Peyer's patch (tissue), 4 donors: Measurements from ENCODE around the gene CBLB. TPM values are rescaled to one million over a fixed set of nuclear protein-coding genes. Genes with fewer than 3 reads are reported as not detected.
A peak's percentile ranks its signal among the peaks of the same experiment; 100 is the strongest.

Source experiments
- DNase-seq, 3 donors: peaks; one replicate each; pipeline ENCODE4 v3.0.0-alpha.2; 2017 to 2019
- H3K27ac ChIP-seq, 4 donors: fragments of 200-600 bp; sonication (generic); one replicate each; pipeline ENCODE4 v1.5.1; 2016 to 2019
- H3K27me3 ChIP-seq, 2 donors: fragments of 200-600 bp; sonication (generic); one replicate each; pipeline ENCODE4 v1.5.1; 2019
- H3K36me3 ChIP-seq, 3 donors: fragments of 200-600 bp; sonication (generic); one replicate each; pipeline ENCODE4 v1.5.1; 2016 to 2019
- H3K4me1 ChIP-seq, 4 donors: fragments of 200-600 bp; sonication (generic); one replicate each; pipeline ENCODE4 v1.5.1; 2016 to 2019
- H3K4me3 ChIP-seq, 4 donors: fragments of 200-600 bp; sonication (generic); 1 replicate in 3 of 4; 2 replicates in 1 of 4; pipeline ENCODE4 v1.5.1; 2016 to 2019; ENCODE audit warnings: mild to moderate bottlenecking in 1 of 4
- H3K9me3 ChIP-seq, 4 donors: fragments of 200-600 bp; sonication (generic); one replicate each; pipeline ENCODE4 v1.5.1; 2016 to 2019; ENCODE audit warnings: mild to moderate bottlenecking in 1 of 4
- CTCF ChIP-seq, 6 experiments: fragments of 450-650 bp in 4 of 6; fragments of 200-600 bp in 2 of 6; sonication (generic) in 1 of 6; IDR thresholded peaks; one replicate each; pipeline ENCODE4 v1.5.1; 2017 to 2019; ENCODE audit warnings: antibody characterized with exemption in 6 of 6, mild to moderate bottlenecking in 3 of 6, moderate library complexity in 1 of 6
- POLR2A ChIP-seq, 2 donors: fragments of 450-650 bp; IDR thresholded peaks; one replicate each; pipeline ENCODE4 v1.5.1; 2017; ENCODE audit warnings: antibody characterized with exemption in 2 of 2, mild to moderate bottlenecking in 2 of 2, moderate library complexity in 2 of 2
- total RNA-seq, 4 donors: library from RNA; depleted of rRNA; stranded (reverse); fragments of >200 nt; gene quantifications; one replicate each; pipeline ENCODE4 v1.1.0, GENCODE V29; 2016

The CBLB gene
- total RNA-seq, 4 donors from 2014 or later, result 58.6 to 112 (median 84.5) TPM

- Histone ChIP-seq H3K9me3 (no peaks in the 10 kb centered on the region), H3K4me1 (no peaks in the 10 kb centered on the region), H3K27ac (no peak overlapping the region), H3K4me3 (no peak overlapping the region), H3K36me3 (peaks cover 0 to 24% (median 0%) of the 10 kb centered on the region in 3 donors), H3K27me3 (no peaks in the 10 kb centered on the region)
- TF ChIP-seq CTCF (IDR thresholded peaks at IDR 0.05), result no peak
- no peak for TF ChIP-seq POLR2A (IDR thresholded peaks at IDR 0.05)
- DNase-seq, result no peak
Observed at GRCh38 chr3:105691633-105692032, 177.2 kb downstream of the CBLB start.

GRCh38 chr3:105691053-105691452 is 177.8 kb downstream of the CBLB start:
- Histone ChIP-seq H3K9me3 (no peaks in the 10 kb centered on the region), H3K27me3 (no peaks in the 10 kb centered on the region), H3K4me1 (no peaks in the 10 kb centered on the region), H3K4me3 (no peak overlapping the region), H3K36me3 (peaks cover 0 to 24% (median 0%) of the 10 kb centered on the region in 3 donors), H3K27ac (no peak overlapping the region)
- TF ChIP-seq CTCF (IDR thresholded peaks at IDR 0.05) (no peak), POLR2A (IDR thresholded peaks at IDR 0.05) (no peak)
- DNase-seq, result no peak

GRCh38 chr3:105688821-105689220 is 180.0 kb downstream of the CBLB start:
- H3K36me3 ChIP-seq, result peaks cover 0 to 21% (median 0%) of the 10 kb centered on the region in 3 donors
- TF ChIP-seq POLR2A (IDR thresholded peaks at IDR 0.05) (no peak), CTCF (IDR thresholded peaks at IDR 0.05) (no peak)
- no peaks in the 10 kb centered on the region for H3K27me3 ChIP-seq
- H3K4me3 ChIP-seq, result no peak overlapping the region
- no peaks in the 10 kb centered on the region for H3K9me3 ChIP-seq
- H3K27ac ChIP-seq, result no peak overlapping the region
- DNase-seq, result no peak
- no peaks in the 10 kb centered on the region for H3K4me1 ChIP-seq

GRCh38 chr3:105686278-105686897 is 182.4 kb downstream of the CBLB start:
- Histone ChIP-seq H3K36me3 (peaks cover 0 to 14% (median 0%) of the 10 kb centered on the region in 3 donors), H3K4me1 (no peaks in the 10 kb centered on the region), H3K27ac (no peak overlapping the region), H3K4me3 (no peak overlapping the region), H3K9me3 (no peaks in the 10 kb centered on the region), H3K27me3 (no peaks in the 10 kb centered on the region)
- TF ChIP-seq CTCF (IDR thresholded peaks at IDR 0.05) (peak; percentile 59 to 85 (median 66)), POLR2A (IDR thresholded peaks at IDR 0.05) (no peak)
- no peak for DNase-seq

- H3K4me1 ChIP-seq, result no peaks in the 10 kb centered on the region
- no peaks in the 10 kb centered on the region for H3K9me3 ChIP-seq
- no peaks in the 10 kb centered on the region for H3K27me3 ChIP-seq
- H3K36me3 ChIP-seq, result peaks cover 0 to 59% (median 0%) of the 10 kb centered on the region in 3 donors
- no peak overlapping the region for H3K4me3 ChIP-seq
- TF ChIP-seq CTCF (IDR thresholded peaks at IDR 0.05) (no peak), POLR2A (IDR thresholded peaks at IDR 0.05) (no peak)
- no peak overlapping the region for H3K27ac ChIP-seq
- DNase-seq, result no peak
Observed at GRCh38 chr3:105679951-105680350, 188.9 kb downstream of the CBLB start.
